ENCODE measurements around the gene MRTFB. TPM values are rescaled to one million over a fixed set of nuclear protein-coding genes. Genes with fewer than 3 reads are reported as not detected.

MRTFB gene
- total and polyA plus RNA-seq, 2 donors (not counting 3 experiments of a cell fraction or from before 2014, with no cell fraction given), result 19.6 to 49.5 TPM

DNA sequence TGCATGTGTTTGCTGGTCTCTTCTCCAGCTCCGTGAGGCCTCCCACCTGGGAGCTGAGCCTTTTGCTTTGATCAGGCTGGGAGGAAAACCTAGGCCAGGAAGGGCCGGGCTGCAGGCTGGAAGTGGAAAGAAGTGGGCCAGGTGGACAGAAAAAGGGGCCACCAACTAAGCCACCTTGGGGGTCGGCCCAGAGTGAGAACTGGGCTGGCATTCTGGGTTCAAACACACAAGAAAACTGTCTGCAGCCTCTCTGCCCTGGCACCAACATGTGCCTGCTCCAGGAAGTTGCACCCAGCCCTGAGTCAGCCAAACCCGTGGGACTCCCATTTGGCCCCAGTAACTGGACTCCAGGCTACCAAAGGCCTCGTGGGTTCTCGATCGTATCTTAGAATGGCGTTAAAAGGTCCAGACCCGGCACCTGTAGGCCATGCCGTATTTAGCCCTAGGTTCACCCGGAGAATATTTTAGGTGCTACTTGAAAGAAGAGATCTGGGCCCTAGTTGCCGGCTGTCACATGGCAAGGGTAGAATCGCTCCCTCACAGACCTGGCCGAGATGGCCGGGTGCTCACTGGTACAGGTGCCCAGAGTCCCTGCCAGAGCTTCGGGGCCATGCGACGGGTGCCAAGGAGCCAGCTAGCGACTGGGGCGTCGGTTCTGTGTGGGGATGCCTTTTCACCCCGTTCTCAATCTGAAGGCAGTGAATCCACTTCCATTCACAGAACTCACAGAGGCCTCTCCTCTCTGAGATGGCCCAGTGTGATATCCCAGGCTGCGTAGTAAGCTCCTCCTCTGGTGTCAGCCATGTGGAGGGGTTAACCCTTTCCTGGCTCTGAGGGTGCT, 236.6 kb downstream of the MRTFB start:
- DNase-seq (ENCODE audit: low read depth, low spot score), result no peak
- no peak for TF ChIP-seq POLR2AphosphoS5 (IDR thresholded peaks at IDR 0.05; ENCODE audit: insufficient read depth, low read depth, low read length)
- no peak for TF ChIP-seq JUN (IDR thresholded peaks at IDR 0.05; ENCODE audit: borderline replicate concordance, insufficient read depth, insufficient read length, low read depth)
- TF ChIP-seq, protein P1, sequence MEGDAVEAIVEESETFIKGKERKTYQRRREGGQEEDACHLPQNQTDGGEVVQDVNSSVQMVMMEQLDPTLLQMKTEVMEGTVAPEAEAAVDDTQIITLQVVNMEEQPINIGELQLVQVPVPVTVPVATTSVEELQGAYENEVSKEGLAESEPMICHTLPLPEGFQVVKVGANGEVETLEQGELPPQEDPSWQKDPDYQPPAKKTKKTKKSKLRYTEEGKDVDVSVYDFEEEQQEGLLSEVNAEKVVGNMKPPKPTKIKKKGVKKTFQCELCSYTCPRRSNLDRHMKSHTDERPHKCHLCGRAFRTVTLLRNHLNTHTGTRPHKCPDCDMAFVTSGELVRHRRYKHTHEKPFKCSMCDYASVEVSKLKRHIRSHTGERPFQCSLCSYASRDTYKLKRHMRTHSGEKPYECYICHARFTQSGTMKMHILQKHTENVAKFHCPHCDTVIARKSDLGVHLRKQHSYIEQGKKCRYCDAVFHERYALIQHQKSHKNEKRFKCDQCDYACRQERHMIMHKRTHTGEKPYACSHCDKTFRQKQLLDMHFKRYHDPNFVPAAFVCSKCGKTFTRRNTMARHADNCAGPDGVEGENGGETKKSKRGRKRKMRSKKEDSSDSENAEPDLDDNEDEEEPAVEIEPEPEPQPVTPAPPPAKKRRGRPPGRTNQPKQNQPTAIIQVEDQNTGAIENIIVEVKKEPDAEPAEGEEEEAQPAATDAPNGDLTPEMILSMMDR (IDR thresholded peaks at IDR 0.05; ENCODE audit: extremely low read depth in 1 of 2, insufficient read depth in 1 of 2, low read depth in 1 of 2, low read length in 2 of 2), result no peak
- no peak for TF ChIP-seq EZH2 (IDR thresholded peaks at IDR 0.05; ENCODE audit: borderline replicate concordance, low read depth, low read length, severe bottlenecking)
- TF ChIP-seq GATA2 (IDR thresholded peaks at IDR 0.05; ENCODE audit: insufficient read depth, insufficient read length, low read depth, low read length), result no peak
- no peak for TF ChIP-seq FOS (IDR thresholded peaks at IDR 0.05; ENCODE audit: borderline replicate concordance, insufficient read depth, low read length)
- TF ChIP-seq MYC (IDR thresholded peaks at IDR 0.05; ENCODE audit: low read depth, low read length), result no peak
- TF ChIP-seq, protein P2, sequence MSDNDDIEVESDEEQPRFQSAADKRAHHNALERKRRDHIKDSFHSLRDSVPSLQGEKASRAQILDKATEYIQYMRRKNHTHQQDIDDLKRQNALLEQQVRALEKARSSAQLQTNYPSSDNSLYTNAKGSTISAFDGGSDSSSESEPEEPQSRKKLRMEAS (IDR thresholded peaks at IDR 0.05; ENCODE audit: insufficient read depth, insufficient read length), result no peak
- TF ChIP-seq POLR2A (IDR thresholded peaks at IDR 0.05; ENCODE audit: low read depth, low read length), result no peak
- no peak for FAIRE-seq
- H3K9me1 ChIP-seq (replicated peaks; ENCODE audit: control insufficient read depth, extremely low read depth, insufficient read depth, low read length), result no peaks in the 10 kb centered on the region
- POLR2A ChIA-PET, result no interaction called here
- CTCF ChIA-PET, result no interaction called here
- H3K36me3 ChIP-seq (ENCODE audit: control insufficient read depth in 2 of 2, extremely low read depth in 1 of 2, insufficient read depth in 2 of 2, low read length in 2 of 2), result no peaks in the 10 kb centered on the region
- H4K20me1 ChIP-seq (replicated peaks; ENCODE audit: control insufficient read depth, extremely low read depth, insufficient read depth, low read length), result no peaks in the 10 kb centered on the region
- H3K9me3 ChIP-seq (replicated peaks; ENCODE audit: control insufficient read depth, insufficient read depth, low read length), result no peaks in the 10 kb centered on the region
- dilution Hi-C loops (cut with MboI; ENCODE audit: extremely low pct_ligation_motif_present, low sequenced_read_pairs) (no loop called here), intact Hi-C loops (cut with micrococcal nuclease) (no loop called here)
- no peak overlapping the region for H3K4me3 ChIP-seq (replicated peaks in 1 of 3; ENCODE audit: insufficient read depth in 1 of 3, low read depth in 1 of 3, low read length in 3 of 3)
- H3K79me2 ChIP-seq (ENCODE audit: control insufficient read depth, insufficient read depth, low read length), result peaks cover 17% of the 10 kb centered on the region
- no TSS peak for BruUV-seq (replicated peaks)
- H3K4me1 ChIP-seq (ENCODE audit: control insufficient read depth, extremely low read depth, insufficient read depth, low read length), result peaks cover 5% of the 10 kb centered on the region
- H2AFZ ChIP-seq (ENCODE audit: low read depth, low read length), result no peak overlapping the region
- no peak overlapping the region for H3K9ac ChIP-seq (replicated peaks; ENCODE audit: extremely low read depth, insufficient read depth, low read length)
- no peaks in the 10 kb centered on the region for H3K27me3 ChIP-seq (ENCODE audit: control insufficient read depth in 2 of 2, insufficient read depth in 2 of 2, low read length in 2 of 2)
- no peak overlapping the region for H3K27ac ChIP-seq (ENCODE audit: insufficient read depth, low read depth, low read length)
- H3K4me2 ChIP-seq (ENCODE audit: insufficient read depth, low read length), result no peak overlapping the region

Measured in endothelial cell of umbilical vein (primary cell).